ENCODE results near the gene MFSD6.
A peak's percentile ranks its signal among the peaks of the same experiment; 100 is the strongest.

Gene MFSD6

DNA sequence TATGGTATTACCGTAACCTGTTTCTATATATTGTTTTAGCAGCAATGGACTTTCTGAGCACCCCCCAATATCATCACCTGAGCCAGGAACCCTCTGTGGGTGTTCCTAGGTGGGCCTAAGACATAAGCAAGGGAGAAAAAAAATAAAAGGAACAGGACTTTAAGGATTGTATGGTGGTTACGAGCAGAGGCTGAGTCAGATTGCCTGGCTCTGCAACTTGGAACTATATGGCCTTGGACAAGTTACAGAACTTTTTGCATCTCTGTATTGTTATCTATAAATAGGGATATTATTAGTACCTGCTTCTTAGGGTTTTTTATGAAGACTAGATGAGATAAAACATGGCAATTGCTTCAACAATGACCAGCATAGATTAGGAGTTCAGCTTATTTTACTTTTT is 34.9 kb downstream of the MFSD6 start:
- ATAC-seq: no peak

DNA sequence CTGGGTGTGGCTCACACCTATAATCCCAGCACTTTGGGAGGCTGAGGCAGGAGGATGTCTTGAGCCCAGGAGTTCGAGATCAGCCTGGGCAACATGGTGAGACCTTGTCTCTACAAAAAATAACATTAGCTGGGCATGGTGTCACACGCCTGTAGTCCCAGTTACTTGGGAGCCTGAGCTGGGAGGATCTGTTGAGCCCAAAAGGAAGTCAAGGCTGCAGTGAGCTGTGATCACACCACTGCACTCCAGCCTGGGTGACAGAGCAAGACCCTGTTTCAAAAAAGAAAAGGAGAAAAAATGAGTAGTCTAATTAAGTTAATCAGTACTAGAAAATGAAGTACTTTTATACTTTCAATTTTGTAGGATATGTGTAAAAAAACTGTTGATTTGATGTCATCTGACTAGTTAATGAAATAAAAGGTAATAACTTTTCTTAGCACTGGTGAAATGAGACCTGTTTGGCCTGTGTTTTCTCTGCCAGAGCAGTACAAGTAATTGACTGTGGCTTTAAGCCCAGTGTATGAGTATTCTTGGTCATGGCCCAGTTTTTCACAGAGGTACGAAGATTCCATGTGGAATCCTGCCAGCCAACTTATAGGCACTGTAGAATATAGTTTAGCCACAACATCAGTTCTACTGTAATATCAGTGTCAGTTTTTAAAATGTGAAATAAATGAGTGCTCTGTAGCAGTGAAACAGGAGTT is 35.8 kb downstream of the MFSD6 start:
- ATAC-seq: peak in 1 of 2 donors; percentile 13

DNA sequence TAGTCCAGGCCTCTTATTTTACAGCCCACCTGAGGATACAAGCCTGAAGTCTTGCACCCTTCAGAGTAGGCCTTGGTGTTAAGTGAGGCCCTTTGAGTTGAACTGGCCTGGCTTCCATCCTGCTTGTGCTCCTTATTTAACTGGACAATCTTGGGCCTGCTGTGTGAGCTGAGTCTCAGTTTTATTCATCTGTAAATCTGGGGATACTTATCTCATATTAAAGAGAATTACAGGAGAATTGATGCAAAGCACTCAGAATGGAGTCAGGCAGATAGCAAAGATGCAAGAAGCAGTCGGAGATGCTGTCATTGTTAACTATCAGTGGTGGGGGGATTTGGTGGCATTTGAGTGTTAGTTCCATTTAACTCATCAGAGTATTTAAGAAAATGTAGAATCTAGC is 36.8 kb downstream of the MFSD6 start:
- no peak for ATAC-seq

DNA sequence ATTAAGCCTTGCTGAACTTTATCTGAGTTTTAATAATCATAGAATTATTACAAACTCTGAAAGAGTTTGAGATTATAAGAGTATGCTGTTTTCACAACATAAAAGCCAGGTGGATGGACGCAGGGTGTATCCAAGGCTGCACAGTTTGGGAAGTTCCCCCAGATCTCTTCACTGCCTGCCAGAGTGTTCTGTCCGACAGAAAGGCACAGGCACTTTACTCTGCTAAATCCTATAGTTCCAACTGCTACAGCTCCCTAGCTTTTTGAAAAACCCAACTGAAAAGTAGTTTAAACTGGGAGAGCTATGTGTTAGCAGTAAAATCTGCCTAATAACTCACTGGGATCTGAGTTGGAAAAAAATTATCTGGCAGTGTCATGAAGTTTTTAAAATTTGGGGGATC is 38.0 kb downstream of the MFSD6 start:
- no peak for ATAC-seq

DNA sequence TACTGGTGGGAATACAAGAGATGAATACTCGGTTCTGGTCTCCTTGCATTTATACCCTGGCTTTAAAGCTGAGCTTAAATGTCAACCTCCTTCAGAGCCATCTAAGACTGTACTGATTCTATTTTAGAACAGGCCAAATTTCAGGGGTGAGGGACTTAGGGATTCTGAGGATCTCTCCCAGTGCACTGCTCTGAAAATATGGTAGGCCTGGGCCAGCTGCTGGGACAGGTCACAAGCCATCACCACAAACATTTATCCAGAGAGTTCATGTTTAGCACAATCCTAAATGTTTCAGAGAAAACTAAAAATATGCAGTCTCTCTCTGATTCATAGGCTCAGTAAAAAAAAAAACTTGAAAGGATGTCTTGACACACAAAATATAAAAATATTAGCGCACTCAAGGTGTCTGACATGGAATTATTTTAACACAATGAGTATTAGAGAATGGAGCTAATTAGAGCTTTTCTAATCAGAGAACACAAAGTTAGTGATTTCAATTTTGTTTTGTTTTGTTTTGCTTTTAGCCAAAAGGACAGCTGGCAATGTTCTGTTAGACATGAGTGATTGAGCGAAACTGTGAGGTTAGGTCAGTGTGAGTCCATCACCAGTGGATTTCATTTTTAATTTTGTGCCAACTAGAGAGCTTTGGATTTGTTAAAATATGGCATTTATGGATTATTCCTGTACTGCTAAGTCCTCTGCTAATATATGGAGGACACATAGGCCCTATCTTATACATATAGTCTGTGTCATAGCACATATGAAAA is 38.8 kb downstream of the MFSD6 start:
- ATAC-seq: no peak

DNA sequence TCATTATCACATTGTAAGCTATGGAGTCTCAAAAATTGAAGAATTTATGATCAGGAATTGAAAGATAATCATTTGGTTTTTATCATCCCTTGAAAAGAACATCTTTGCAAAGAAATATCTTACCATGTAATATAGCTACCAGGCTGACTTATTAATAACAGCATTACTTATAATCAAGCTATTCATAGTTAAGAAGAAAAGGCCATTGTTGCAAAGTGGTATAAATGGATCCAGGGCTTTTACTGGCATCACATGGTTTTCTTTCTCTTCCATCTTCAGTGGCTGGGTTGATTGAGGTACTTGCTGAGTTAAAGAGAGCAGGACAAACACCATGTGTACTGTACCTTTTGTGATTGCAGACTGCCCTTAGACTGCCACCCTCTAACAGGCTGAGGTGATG is 39.6 kb downstream of the MFSD6 start:
- ATAC-seq: no peak

DNA sequence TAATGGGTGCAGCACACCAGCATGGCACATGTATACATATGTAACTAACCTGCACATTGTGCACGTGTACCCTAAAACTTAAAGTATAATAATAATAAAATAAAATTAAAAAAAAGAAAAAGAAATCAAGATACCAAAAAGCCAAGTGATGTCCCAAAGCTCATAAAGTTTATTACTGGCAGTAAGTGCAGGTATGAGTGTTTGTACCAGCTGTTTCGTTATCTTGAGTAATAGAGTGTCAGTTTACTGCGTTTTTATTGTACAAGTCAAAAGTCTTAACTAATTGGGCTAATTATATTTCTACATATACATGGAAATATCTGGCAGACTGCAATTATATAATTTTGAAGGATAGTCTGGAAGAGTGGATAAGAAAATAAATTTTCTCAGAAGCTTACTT is 41.8 kb downstream of the MFSD6 start:
- no peak for ATAC-seq

DNA sequence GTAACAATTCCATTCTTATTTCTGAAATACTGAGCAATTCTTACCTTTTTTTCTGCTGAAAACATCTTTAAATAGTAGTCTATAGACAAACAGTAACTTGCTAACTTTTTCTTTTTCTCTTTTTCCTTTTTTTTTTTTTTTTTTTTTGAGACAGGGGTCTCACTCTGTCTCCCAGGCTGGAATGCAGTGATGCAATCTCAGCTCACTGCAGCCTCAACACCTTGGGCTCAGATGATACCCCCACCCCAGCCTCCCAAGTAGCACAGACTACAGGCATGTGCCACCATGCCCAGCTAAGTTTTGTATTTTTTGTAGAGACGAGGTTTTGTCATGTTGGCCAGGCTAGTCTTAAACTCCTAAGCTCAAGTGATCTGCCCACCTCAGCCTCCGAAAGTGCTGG is 42.2 kb downstream of the MFSD6 start:
- ATAC-seq: no peak

DNA sequence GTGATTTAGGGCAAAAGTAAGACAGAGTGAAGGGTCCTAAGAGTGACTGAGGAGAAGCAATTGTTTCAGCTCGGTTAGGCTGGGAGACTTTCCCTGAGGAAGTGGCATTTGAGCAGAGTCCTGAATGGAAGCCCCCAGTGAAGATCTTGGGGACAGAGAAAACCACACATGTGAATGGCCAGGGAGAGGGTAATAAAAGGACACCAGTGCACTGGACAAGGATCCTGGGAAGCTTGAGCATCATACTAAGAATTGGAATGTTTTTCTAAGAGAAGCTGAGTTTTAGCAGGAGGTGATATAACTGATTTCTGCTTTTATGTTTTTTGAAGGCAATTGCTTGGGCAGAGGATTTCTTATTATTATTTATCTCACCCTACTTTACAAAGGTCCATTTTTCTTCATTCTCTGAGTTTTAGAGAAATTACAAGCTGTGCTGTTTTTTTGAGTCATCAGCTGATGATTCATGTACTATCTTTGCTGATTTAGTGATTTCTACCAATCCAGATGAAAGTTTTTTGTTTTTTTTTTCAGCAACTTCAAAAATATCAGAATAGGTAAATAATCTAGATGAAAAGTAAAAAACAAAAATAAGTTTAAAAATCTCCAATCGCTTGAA is 43.5 kb downstream of the MFSD6 start:
- no peak for ATAC-seq

DNA sequence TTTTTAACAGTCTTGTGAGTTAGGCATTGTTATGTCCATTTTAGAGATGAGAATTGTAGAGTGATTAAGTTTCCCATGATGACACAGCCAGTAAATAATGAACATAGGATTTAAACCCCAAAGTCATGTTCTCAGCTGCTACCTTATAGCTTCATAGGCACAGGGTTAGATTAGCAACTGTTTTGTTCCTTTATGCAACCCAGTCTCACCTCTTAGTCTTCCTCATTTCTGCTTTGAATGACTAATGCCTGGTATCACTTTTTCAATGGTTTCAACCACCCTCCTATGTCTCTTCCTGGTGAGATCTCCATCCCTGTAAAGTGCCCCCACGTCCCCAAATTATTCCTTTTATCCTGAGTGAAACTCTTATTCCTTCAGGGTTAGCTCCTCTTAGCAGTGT is 44.3 kb downstream of the MFSD6 start:
- ATAC-seq: peak in 1 of 2 donors; percentile 66

DNA sequence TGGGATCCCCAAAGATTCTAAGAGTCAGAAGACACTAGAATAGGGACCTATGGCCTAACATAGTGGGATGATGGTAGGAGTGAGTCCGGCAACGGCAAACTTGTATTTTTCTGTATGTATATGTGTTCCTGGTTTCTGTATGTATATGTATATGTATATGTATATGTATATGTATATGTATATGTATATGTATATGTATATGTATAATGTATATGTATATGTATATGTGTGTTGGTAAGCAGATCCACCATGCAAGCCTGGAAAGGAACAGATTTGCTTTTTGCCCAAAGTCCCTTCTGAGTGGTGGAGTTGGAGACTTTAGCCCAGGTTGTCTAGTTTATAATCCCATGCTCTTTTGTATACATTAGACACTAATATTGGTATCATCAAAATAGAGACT is 46.6 kb downstream of the MFSD6 start:
- no peak for ATAC-seq

DNA sequence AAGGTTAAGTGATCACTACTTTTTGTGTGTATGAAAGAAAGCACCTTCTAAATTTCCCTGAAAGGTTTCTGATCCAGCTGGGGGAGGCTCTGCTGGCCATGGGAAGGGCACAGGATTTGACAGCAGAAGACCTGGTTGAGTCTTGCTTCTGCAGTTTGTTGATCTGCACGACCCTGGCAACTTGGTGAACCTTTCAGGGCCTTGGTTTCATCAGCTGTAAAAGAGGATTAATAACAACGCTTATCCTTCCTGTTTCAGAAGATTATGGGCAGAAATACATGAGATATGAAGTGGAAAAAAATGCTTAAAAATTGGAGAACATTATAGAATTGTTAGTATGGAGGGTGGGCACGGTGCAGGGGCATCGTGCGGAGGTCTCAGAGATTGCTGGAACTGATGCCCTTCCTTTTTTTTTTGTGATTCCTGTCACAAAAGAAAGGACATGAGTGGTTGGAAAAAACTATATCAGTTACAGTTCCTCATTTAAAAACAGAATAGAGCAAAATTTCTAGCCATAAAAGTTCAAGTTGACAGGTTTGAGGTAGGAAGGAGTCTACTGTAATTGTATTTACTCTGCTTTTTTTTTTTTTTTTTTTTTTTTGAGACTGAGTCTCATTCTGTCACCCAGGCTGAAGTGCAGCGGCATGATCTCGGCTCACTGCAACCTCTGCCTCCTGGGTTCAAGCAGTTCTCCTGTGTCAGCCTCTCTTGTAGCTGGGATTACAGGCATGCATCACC is 47.4 kb downstream of the MFSD6 start:
- no peak for ATAC-seq

DNA sequence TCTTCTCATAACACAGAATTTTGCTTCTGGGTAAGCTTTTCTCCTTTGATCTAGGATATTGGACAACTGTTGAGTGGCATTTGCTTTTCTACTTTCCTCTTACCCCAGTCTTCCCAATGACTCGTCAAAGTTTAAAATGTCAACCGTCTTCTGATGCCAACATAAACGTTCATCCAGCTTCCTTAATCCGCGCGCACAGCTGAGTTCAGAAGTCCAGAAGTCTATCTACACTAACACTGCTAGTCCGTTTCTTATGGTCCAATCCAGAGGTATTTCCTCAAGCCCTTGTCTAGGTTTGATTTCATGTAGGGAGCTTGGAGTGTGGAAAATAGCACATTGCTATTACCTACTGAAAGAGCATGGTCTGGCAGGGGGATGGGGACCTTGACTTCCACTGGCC is 48.7 kb downstream of the MFSD6 start:
- ATAC-seq: no peak

DNA sequence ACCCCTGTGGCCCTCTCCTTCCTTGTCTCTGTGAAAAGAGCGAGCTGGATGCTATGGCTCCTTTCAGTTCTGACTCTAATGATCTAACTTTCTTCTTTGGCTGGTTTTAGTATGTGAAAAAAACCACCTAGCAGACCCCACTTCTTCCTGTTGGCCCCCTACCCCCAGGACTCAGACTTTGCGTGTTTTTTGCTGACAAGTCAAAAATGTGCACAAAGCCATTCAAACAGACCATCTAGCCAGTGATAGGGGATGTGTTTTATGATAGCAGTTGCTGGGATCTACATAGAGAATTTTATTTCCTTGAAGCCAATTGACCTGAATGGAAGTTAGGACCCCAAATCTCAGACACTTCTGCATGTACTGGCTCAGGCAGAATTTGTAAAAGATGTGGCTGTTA is 49.1 kb downstream of the MFSD6 start:
- ATAC-seq: no peak

DNA sequence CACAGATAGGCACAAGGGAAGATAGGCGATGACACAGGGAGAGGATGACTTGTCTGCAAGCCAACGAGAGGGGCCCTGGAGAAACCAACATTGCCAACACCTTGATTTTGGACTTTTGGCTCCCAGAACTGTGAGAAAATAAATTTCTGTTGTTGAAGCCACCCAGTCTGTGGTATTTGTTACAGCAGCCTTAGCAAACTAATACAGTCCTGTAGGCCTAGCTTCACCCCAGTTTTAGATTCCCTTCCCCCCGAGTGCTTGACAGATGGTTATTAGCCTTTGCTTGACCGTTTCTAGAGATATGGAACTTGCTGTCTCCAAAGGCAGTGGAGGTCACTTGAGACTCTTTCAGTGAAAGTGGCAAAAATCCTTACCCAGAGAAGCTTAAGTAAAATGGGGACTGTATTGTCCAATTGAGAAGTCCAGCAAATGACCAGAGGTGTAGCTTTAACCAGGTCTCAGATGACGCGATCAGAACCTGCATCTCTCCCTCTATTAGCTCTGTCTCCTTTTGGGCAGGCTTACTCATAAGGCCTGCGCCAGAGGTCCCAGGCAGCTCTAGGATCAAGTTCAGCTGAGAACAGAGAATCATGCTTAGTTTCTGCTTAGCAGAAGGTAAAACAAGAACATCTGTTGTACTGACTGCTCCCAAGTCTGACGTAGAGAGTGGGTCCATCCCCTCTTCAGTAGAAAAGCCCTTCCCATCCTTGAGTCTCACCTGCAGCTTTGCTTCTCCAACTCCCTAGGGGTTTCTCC is 50.4 kb downstream of the MFSD6 start:
- no peak for ATAC-seq

DNA sequence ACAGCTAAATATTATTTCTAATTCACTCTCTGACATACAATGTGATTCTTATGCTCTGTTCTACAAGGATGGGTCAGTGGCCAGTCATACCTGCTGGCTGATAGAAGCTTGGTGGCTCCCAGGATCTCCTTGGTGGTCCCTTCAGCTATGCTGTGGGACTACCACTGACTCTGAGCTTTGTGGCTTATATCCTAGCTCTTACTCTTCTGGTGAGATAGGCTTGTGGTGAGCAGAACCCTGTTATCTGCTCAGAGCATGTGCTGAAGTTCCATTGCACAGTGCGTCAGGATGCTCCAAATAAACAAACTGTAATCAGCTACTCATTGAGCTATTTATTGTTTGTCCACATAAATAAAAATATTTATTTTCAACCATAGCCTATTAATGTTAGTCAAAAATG is 51.7 kb downstream of the MFSD6 start:
- ATAC-seq: no peak

DNA sequence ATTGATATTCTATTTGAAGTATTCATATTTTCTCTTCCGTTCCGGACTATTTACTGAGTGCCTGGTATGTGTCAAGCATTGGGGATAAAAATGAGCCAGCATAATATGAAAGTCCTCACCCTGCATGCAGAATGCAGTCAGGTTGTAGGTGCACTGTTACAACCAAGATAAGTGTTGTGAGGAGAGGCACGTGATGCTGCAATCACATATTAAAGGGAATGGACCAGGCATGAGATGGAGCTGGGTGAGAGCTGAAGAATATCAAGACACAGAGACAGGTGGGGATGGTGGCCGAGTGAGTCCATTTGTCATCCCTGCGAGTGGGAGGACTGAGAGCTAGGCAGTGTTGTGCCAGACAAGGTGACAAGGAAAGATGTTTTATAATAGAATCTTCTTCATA is 52.3 kb downstream of the MFSD6 start:
- ATAC-seq: no peak

DNA sequence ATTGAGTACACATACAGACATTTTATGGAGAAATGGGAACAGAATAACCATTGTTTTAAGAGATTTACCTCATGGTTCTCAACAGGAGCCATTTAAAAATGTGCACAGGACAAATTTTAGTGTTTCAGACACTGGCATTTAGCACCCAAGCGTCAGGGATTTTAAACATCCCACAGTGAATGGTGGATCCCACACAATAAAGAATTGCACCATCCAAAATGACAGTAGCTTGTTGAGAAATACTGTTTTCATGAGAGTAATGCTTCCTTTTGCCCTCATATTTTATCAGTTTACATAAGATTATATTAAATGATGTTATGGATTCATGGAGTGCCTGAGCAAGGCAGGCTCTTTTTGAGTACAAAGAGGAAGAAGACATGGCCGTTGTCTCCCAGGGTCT is 54.0 kb downstream of the MFSD6 start:
- no peak for ATAC-seq

DNA sequence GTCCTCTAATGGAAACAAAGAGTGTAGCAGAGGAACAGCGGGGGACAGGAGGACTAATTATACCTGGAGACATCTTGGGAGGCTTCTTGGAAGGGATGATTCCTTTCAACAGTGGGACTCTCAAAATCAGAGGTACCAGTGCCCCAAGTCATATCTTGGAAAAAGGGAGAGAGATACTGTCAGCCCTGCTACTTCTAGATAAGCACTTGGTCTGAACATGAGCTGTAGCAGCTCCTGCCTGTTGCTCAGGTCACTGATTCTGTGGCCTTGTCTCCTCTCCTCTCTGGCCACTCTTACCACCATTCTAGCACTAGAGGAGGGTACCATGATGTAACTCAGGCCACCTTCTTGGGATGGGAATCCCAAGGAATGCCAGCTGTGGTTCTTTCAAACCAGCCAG is 54.5 kb downstream of the MFSD6 start:
- no peak for ATAC-seq

DNA sequence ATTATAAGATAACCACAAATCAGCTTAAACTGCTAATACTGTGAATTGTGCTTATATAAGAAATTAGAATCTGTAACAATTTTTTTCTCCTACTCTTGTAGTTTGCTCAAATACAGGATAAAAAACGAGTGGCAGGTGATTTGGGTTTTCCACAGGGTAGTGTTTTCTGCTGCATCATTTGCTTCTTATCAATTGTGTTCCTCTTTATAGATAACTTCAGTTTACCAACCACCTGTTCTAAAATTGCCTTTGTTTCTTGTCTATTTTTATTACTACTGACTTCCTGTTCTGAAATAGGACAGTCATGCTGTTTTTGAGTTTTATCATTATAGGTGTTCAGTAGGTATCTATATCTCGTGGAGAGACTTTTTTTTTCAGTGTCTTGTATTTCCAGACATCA is 56.9 kb downstream of the MFSD6 start:
- ATAC-seq: no peak

DNA sequence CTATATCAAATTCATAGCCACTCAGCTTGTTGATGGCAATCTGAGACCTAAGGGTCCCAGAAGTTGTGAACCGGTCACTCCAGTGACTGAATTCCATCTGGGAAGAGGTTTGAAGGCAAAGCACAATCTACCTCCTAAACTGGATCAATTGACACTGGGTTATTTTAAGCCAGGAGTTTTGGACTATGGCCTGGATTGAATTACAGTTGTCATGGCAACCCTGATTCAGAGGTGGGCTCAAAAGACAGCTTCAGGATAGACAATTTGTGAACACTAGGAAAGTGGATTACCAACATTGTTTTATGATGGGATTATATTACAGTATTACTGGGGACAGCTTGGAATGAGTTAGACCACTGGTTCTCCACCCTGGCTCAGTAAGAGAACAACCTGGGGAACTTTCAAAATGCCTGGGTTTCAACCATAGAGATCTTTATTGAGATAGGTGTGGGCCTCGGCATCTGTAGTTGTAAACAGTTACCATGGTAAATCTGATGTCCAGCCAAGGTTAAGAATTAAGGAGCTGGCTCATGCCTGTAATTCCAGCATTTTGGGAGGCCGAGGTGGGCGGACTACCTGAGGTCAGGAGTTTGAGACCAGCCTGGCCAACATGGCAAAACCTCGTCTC is 58.8 kb downstream of the MFSD6 start:
- no peak for ATAC-seq

DNA sequence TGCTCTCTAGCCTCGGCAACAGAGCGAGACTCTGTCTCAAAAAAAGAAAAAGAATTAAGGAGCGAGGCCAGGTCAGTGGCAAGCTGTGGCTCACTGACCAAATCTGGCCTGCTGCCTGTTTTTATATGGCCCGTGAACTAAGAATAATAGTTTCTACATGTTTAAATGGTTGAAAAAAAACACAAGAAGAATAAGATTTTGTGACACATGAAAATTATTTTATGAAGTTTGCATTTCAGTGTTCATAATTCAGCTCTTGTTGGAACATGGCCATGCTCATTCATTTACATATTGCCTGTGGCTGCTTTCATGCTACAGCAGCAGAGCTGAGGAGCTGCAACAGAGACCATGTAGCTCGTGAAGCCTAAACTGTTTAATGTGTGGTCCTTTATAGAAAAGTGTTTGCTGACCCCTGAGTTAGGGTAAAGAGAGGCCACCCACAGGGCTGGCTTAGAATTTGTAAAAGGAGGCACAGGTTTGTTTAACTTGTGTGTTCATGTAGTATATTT is 59.5 kb downstream of the MFSD6 start:
- ATAC-seq: no peak

Measured in activated CD4-positive, CD25-positive, alpha-beta regulatory T cell treated with anti-CD3 and anti-CD28 coated beads, Interleukin-2, amount 50 U/mL, for 24 hours (primary cell).